ENCODE data around the gene CHFR. TPM values are rescaled to one million over a fixed set of nuclear protein-coding genes. Genes with fewer than 3 reads are reported as not detected.
"Not testable (repeated sequence)": the region's sequence is repeated elsewhere in the genome, so short reads cannot be mapped to it uniquely, and the experiment has no call there.

The CHFR gene, protein sequence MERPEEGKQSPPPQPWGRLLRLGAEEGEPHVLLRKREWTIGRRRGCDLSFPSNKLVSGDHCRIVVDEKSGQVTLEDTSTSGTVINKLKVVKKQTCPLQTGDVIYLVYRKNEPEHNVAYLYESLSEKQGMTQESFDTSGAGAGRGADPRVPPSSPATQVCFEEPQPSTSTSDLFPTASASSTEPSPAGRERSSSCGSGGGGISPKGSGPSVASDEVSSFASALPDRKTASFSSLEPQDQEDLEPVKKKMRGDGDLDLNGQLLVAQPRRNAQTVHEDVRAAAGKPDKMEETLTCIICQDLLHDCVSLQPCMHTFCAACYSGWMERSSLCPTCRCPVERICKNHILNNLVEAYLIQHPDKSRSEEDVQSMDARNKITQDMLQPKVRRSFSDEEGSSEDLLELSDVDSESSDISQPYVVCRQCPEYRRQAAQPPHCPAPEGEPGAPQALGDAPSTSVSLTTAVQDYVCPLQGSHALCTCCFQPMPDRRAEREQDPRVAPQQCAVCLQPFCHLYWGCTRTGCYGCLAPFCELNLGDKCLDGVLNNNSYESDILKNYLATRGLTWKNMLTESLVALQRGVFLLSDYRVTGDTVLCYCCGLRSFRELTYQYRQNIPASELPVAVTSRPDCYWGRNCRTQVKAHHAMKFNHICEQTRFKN
- total RNA-seq = 45.5 TPM

GRCh38 chr12:132887513-132888351, at the start of gene CHFR:
Gene CHFR (minus strand): TSS chr12:132887605. CDS start chr12:132887328, 277 bp downstream.
- peak; percentile 100 for ATAC-seq
- intact Hi-C loops (cut with DNase I) = no loop called here
- DNase-seq (ENCODE audit: low spot score) = peak; percentile 97

DNA sequence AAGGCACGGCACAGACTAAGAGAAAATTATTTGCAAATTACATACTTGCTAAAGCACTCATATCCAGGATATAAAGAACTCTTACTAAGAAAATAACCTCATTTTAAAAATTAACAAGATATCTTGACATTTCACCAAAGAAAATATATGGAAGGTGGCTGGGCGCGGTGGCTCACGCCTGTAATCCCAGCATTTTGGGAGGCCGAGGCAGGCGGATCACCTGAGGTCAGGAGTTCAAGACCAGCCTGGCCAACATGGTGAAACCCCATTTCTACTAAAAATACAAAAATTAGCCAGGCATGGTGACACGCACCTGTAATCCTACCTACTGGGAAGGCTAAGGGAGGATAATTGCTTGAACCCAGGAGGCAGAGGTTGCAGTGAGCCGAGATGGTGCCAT, 49.5 kb upstream of the CHFR start:
- ATAC-seq; DNase-seq (ENCODE audit: low spot score); intact Hi-C loops (cut with DNase I): not testable (repeated sequence)

DNA sequence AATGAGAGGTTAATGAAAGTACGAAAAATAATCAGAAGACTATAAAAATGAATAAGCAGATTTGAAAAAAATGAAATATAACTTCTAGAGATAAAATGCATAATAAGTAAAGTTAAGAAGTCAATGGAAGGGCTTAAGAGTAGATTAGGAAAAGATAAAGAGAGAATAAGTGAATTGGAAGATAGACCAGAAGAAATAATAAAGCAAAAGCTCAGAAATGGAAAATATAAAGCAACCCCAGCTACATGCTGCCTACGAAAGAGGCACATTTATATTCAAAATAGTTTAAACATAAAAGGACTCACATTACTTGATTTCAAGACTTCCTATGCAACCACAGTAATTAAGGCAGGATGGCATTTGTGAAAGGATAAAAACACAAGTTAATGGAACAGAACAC, 48.8 kb upstream of the CHFR start:
- DNase-seq (ENCODE audit: low spot score) = no peak
- intact Hi-C loops (cut with DNase I) = no loop called here
- no peak for ATAC-seq

DNA sequence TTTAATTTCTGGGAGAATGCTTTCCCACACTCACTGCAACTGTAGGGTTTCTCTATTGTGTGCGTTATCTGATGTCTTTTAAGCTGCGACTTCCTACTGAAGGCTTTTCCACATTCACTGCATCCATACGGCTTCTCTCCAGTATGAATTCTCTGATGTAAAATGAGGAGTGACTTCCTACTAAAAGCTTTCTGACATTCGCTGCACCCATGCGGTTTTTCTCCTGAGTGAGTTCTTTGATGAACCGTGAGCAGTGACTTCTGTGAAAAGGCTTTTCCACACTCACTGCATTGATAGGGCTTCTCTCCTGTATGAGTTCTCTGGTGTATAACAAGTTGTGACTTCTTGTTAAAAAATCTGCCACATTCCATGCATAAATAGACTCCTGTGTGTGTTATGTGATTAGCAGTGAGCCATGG, 39.0 kb upstream of the CHFR start:
- ATAC-seq (no peak), DNase-seq (ENCODE audit: low spot score) (no peak)
- intact Hi-C loops (cut with DNase I) = no loop called here

- intact Hi-C loops (cut with DNase I) = no loop called here
- DNase-seq (ENCODE audit: low spot score) (no peak), ATAC-seq (no peak)
Measured at GRCh38 chr12:132925597-132926414, 38.4 kb upstream of the CHFR start.

GRCh38 chr12:132924356-132924755, 37.0 kb upstream of the CHFR start:
- DNase-seq (ENCODE audit: low spot score) (no peak), ATAC-seq (no peak)
- intact Hi-C loops (cut with DNase I) = no loop called here

DNA sequence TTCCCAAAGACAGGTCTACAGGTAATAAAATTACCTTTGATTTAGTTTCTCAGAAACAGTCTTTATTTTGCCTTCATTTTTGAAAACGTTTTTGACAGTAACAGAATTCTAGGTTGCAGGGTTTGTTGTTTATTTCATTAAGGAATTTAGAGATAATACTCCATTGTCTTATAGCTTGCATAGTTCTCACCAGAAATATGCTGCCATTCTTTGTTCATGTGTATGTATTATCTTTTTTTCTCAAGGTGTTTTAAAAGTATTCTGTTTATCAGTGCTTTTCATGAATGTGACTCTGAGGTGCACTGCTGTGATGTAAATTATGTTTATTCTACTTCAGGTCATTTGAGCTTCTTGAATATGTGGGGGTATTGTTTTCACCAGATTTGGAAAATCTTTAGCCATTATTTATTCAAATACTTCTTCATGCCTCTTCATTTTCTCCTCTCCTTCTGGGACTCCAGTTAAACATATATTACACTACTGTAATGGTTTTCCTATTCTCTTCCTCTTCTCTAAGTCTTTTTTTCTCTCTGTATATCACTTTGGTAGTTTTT, 36.0 kb upstream of the CHFR start:
- no peak for ATAC-seq
- intact Hi-C loops (cut with DNase I) = no loop called here

DNA sequence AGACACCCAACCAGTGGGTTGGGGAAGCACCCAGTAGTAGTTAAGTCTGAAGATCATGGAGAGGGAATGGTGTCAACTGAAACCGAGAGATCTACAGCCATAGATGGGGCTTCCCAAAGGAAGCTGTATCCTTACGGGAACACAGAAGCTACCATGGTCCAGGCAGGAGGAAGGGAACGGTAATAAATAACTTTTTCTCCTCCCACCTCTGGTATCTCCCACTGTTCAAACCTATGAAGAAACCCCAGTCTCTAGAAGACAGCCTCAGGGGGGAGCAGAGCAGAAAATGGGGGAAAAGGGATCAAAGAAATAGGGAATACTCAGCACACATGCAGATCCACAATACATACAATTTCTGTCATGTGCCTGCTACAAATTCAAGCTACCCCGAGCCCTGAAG, 35.3 kb upstream of the CHFR start:
- ATAC-seq (no peak), DNase-seq (ENCODE audit: low spot score) (no peak)
- intact Hi-C loops (cut with DNase I) = no loop called here

More for the DNA sequence above, 36.0 kb upstream of the CHFR start:
- no peak for DNase-seq (ENCODE audit: low spot score)

DNA sequence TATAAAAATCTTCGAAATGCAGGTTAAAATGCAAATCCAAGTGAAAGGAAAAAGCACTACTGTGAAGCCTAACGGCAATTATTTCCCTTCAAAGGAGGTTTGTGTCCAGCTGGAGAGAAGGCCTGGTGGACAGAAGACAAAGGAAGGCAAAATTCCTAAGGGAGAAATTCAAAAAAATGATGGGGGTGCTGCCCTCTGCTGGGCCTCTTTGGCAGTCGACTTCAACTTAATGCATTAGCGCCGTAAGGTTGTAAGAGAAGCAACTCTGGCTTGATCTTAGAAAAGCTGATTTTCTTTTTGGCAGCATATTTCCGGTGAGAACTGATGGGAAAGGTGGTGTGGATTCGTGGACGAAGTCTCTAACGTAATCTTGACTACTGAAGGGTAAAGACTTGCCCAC, 34.3 kb upstream of the CHFR start:
- DNase-seq (ENCODE audit: low spot score) = no peak
- no peak for ATAC-seq

GRCh38 chr12:132918680-132919079, 31.3 kb upstream of the CHFR start:
- intact Hi-C loops (cut with DNase I) = no loop called here
- no peak for ATAC-seq
- DNase-seq (ENCODE audit: low spot score) = no peak

More for the DNA sequence above, 34.3 kb upstream of the CHFR start:
- intact Hi-C loops (cut with DNase I) = no loop called here

- peak; percentile 5 for ATAC-seq
- intact Hi-C loops (cut with DNase I) = no loop called here
- DNase-seq (ENCODE audit: low spot score) = no peak
Measured at GRCh38 chr12:132909030-132909368, 21.6 kb upstream of the CHFR start.

GRCh38 chr12:132908145-132909029, 21.0 kb upstream of the CHFR start:
- ATAC-seq (peak; percentile 97), DNase-seq (ENCODE audit: low spot score) (peak; percentile 98)
- intact Hi-C loops (cut with DNase I) = no loop called here

GRCh38 chr12:132907789-132908144, 20.4 kb upstream of the CHFR start:
- not testable (repeated sequence) for DNase-seq (ENCODE audit: low spot score)

GRCh38 chr12:132907216-132907615, 19.8 kb upstream of the CHFR start:
- intact Hi-C loops (cut with DNase I) = no loop called here
- ATAC-seq = no peak
- no peak for DNase-seq (ENCODE audit: low spot score)

More at GRCh38 chr12:132907789-132908144, 20.4 kb upstream of the CHFR start:
- ATAC-seq; intact Hi-C loops (cut with DNase I): not testable (repeated sequence)

DNA sequence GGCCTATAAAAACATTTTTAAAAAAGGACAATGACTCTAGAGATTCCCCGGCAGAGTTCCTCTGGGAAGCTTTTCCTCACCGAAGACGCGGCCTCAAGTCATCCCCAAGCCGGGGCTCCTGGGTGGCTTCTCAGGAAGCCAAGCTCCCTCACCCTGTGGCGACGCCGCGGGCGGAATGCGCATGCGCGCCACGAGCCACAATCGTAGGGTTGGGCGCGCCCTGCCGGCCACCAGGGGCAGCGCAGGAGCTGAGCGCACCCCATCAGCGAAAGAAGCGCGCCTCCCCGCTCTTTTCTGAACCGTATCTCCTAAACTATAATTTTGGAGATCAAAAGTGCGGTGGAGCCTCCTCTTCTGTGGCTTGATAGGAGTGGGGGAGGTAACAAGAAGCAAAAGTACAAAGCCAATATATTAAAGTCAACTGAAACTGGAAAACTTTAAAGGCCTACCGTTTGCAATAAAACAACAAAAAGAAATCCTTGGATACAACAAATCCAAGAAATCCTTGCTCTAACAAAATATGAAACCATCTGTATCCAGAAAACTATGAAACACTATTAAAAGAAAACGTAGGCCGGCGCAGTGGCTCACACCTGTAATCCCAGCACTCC, 17.4 kb upstream of the CHFR start:
- intact Hi-C loops (cut with DNase I) = no loop called here

DNA sequence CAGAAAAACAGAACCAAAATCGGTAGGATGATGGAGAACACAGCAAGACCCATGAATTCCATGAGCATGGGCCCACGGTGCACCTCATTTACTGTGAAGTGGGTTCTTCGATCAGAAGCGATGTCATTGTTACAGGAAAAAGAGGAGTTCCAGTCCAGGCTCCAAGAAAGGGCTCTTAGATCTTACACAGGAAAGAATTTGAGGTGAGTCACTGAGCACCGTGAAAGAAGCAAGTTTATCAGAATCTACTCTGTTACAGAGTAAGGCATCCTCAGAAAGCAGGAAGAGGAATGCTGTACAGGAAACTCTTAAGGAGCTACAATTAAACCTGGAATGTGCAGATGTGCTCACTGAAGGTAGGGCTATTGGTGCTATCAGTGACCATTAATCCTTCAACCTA, 11.6 kb upstream of the CHFR start:
- ATAC-seq = no peak
- intact Hi-C loops (cut with DNase I) = no loop called here
- no peak for DNase-seq (ENCODE audit: low spot score)

More for the DNA sequence above, 17.4 kb upstream of the CHFR start:
- ATAC-seq = peak; percentile 46
- peak; percentile 89 for DNase-seq (ENCODE audit: low spot score)

DNA sequence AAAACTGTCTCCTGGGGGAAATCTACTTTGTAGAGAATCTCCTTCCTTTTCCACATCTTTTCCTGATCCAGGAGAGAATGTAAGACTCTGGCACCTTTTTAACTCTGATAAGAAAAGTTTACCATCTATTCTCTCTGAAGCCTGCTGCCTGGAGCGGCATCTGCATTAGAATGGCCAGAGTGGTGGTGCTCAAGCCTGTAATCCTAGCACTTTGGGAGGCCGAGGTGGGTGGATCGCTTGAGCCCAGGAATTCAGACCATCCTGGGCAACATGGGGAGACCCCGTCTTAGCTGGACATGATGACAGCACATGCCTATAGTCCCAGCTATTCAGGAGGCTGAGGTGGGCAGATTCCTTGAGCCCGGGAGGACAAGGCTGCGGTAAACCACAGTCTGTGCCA, 1.4 kb upstream of the CHFR start:
- DNase-seq (ENCODE audit: low spot score) (no peak), ATAC-seq (no peak)
- intact Hi-C loops (cut with DNase I) = no loop called here
